Caki2 (cell line): Measurements from ENCODE around the gene COL28A1. TPM values are rescaled to one million over a fixed set of nuclear protein-coding genes. Genes with fewer than 3 reads are reported as not detected.
A peak's percentile ranks its signal among the peaks of the same experiment; 100 is the strongest.
"Not testable (repeated sequence)": the region's sequence is repeated elsewhere in the genome, so short reads cannot be mapped to it uniquely, and the experiment has no call there.

Experiments used
- DNase-seq: peaks from one replicate; pipeline ENCODE4 v3.0.0-alpha.2; 2015; ENCODE audit warnings: low read depth
- in situ Hi-C: cut with HindIII; loops from 2 replicates; pipeline ENCODE4 v1.10.0; 2016; ENCODE audit warnings: low sequenced_read_pairs, low pct_unique_long_range_greater_than_20kb, mixed read lengths
- total RNA-seq: library from RNA; depleted of rRNA; stranded (reverse); fragments of >200 nt; shearing (Covaris generic); gene quantifications from 2 replicates; pipeline ENCODE4 v1.2.3, GENCODE V29; 2014; ENCODE audit warnings: low replicate concordance

COL28A1 gene
- total RNA-seq, 1 experiment from 2014 or later, result 0.17 TPM

DNA sequence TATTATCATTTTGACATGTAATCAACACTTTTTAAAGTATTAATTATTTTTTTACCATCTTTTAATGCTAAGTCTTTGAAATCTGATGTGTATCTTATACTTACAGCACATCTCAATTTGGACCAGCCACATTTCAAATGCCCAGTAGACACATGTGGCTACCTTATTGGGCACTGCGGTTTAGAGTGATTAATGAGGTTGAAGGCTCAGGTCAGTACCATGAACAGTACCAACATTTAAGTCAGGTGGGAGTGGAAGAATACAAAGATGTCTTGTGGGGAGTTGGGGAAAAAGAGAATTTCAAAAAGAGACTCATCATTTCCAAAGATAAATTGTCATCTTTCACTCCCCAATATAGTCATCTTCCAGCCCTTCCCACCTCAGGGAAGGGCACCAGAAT, 40.5 kb downstream of the COL28A1 start:
- DNase-seq, result no peak
- in situ Hi-C loops, result no loop called here

DNA sequence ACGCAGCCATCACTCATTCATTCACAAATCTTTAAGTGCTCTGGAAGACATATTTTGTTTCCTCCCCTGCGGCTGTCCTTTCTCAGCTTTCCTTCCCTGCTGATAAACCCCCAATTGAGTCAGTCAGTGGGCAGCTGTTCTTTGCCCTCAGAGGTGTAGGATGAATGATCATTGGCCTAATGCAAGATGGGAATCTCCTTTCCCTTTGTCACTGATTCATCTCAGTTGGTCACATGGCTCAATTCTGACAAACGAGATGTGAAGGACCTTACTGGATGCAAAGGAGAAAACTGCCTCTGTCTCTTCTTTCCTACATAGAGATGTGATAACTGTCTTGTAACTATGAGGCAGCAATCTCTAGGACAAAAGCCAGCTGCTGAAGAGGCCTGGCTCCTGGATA, 44.6 kb downstream of the COL28A1 start:
- DNase-seq, result peak; percentile 10
- in situ Hi-C loops, result no loop called here

DNA sequence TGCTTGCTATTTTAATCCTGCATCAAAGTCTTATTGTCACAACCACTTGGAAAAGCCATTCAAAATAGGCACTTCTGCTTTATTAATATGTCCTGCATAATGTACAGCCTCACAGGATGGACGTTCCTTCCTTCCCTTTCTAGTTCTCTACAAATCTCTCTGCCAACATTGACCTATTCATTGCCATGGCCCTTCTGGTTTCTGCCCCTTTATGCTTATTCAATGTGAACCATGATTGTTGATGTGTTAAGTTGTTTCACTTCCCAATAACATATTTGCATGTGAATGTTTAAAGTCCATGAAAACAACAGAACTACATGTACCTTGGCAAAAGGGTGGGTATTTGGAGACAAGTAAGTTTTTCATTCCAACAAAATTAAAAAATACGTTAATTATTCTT, 45.7 kb downstream of the COL28A1 start:
- in situ Hi-C loops, result no loop called here
- DNase-seq, result no peak

DNA sequence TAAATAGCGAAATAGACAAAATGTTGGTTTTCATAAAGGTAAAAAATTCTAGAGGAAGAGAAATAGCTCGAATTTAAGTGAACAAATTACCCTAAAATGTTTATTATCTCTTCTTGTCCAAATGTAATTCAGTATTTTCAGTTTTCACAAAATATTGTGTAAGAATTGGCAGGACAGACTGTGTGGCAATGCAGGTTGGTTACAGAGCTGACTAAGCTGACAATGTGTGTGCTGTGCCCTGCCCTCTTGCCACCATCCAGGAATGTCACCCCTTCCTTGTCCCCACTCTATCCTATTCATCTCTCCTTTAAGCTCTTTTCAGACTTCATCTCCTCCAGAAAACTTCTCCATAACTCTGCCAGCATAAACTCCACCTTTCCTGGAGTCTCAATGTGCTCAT, 46.1 kb downstream of the COL28A1 start:
- no peak for DNase-seq
- in situ Hi-C loops, result no loop called here

DNA sequence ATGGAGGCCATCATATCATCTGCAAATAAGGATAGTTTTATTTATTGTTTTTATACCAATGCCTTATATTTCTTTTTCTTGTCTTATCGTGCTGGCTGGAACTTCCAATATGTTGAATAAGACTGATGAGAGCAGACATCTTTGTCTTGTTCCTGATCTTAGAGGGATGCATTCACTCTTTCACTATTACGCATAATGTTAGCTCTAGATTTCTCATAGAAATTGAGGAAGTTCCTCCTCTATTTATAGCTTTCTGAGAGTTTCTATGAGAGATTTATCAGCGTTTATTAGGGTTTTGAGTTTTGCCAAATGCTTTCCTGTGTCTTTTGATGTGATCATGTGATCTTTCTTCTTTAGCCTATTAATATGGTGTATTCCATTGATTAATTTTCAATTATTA, 49.3 kb downstream of the COL28A1 start:
- in situ Hi-C loops, result no loop called here
- DNase-seq, result no peak

DNA sequence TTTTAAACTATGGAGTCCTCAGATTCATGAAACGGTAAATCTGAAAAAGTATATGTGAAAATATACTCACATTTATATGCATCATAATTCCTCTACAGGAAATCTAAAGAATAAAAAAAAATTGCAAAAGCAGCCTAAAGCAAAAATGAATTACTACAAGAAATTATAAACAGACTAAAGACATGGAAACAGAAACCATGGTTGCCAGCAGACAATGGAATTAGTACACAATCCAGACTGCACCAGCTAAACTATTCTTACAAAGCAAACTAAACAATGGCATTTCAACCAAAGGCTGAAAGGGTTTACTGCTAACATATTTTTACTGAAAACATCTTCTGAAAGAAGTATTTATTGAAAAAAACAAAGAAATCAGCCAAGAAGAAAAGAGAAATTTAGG, 51.6 kb downstream of the COL28A1 start:
- in situ Hi-C loops, result no loop called here
- DNase-seq, result no peak

DNA sequence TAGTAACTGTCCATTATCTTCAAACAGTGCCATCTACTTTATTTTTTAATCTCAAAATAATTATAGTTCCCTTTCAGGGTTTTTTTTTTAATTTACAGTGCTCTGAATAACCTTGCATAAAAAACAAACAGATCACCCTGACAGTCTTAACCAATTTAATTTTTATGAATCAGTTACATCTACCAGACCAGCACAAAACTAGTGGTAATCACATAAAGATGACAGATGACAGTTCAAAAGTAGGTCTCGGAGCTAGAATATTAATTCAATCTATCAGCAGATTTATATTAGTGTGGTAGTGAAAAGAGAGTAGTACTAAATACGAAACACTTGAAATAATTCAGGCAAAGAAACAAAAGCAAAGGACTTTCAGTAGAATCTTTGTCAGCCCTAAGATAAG, 53.9 kb downstream of the COL28A1 start:
- DNase-seq, result no peak
- in situ Hi-C loops, result no loop called here

DNA sequence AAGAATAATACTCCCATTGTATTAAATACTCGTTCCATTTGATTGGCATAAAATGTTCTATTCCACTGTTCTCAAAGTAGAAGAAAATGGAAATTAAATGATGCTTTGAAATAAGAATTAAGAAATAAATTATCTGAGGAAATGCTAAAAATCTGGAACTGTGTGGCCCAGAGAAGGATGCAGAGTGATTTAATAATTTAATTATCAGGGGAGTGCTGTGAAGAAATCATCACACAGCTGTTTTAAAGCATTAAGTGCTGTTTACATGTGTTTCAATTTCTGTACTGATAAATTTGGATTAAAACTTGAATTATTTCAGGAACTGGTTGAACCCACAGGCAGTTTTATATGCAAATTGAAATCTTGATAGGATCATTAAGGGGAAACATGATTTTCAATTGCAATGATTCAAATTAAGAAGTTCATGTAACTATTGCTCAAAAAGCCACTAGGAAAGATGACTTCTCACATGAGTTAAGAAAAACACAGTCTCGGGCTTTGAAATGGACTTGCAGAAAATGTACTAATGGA, 56.3 kb downstream of the COL28A1 start:
- in situ Hi-C loops, result no loop called here
- DNase-seq, result no peak

DNA sequence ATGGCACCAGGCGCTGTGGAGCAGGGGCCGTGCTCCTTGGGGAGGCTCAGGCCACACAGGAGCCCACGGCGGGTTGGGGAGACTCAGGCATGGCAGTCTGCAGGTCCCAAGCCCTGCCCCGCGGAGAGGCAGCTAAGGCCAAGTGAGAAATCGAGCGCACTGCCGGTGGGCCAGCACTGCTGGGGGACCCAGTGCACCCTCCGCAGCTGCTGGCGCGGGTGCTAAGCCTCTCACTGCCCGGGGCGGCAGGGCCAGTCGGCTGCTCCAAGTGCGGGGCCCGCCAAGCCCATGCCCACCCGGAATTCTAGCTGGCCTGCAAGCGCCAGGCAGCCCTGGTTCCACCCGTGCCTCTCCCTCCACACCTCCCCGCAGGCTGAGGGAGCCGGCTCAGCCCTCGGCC, 57.1 kb downstream of the COL28A1 start:
- no peak for DNase-seq
- in situ Hi-C loops, result no loop called here

DNA sequence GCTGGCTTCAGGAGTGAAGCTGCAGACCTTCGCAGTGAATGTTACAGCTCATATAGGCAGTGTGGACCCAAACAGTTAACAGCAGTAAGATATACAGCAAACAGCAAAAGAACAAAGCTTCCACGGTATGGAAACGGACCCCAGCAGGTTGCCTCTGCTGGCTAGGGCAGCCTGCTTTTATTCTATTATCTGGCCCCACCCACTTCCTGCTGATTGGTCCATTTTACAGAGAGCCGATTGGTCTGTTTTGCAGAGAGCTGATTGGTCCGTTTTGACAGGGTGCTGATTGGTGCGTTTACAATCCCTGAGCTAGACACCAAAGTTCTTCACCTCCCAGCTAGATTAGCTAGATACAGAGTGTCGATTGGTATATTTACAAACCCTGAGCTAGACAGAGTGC, 58.0 kb downstream of the COL28A1 start:
- DNase-seq, in situ Hi-C loops: not testable (repeated sequence)

DNA sequence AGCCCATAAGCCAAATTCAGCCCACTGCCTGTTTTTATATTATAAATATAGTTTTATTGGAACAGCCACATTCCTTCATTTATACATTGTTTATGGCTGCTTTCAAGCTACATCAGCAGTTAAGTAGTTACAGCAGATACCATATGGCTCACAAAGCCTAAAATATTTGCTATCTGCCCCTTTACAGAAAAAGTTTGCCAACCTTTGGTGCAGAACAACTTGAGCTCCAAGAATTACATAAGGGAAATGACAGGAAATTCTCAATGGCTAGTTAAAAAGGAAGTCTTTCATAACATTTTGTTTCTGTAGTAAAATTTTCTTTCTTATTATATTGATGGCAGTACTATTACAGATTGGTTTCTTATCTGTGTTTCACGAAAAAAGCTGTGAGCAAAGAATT, 59.3 kb downstream of the COL28A1 start:
- in situ Hi-C loops, result no loop called here

DNA sequence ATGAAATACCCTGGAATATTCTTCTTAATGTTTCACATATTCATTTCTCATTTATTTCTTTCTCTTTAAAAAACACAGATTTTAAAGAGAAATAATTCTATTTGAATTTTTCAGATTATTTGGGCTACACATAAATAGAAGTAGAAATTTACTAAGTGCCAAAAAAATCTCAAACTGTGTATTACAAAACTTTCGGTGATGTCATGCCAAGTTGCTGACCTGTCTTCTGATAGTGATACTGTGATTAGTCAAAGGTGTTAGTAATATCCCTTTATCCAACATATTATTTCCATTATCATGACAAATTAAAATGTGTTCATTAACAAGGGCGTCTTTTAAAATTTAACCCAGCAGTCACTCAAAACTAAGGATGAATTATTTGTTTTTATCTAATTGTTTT, 60.1 kb downstream of the COL28A1 start:
- in situ Hi-C loops, result no loop called here

More for the DNA sequence above, 59.3 kb downstream of the COL28A1 start:
- DNase-seq, result no peak

DNA sequence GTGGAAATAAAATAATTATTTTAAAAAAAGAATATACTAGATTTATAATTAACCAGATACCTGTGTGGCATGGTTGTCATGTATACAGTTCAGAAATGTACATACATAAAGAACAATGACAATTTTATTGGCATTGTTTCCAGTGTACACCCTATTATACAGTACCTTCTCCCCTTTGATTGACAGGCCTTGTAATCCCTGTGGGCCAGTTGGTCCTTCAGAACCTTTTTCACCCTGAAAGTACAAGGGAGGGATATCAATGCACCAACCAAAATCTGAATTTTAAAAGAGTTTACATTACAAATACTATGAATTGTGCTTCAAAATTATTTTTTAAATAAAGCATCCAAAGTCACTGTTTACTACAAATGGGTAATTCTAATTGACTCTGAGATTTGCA, 61.2 kb downstream of the COL28A1 start:
- in situ Hi-C loops, result no loop called here
- no peak for DNase-seq

More for the DNA sequence above, 60.1 kb downstream of the COL28A1 start:
- no peak for DNase-seq

DNA sequence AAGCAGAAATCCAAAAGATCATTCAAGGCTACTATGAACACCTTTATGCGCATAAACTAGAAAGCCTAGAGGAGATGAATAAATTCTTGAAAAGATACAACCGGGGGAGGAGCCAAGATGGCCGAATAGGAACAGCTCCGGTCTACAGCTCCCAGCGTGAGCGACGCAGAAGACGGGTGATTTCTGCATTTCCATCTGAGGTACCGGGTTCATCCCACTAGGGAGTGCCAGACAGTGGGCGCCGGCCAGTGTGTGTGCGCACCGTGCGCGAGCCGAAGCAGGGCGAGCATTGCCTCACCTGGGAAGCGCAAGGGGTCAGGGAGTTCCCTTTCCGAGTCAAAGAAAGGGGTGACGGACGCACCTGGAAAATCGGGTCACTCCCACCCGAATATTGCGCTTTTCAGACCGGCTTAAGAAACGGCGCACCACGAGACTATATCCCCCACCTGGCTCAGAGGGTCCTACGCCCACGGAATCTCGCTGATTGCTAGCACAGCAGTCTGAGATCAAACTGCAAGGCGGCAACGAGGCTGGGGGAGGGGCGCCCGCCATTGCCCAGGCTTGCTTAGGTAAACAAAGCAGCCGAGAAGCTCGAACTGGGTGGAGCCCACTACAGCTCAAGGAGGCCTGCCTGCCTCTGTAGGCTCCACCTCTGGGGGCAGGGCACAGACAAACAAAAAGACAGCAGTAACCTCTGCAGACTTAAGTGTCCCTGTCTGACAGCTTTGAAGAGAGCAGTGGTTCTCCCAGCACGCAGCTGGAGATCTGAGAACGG, 70.5 kb downstream of the COL28A1 start:
- in situ Hi-C loops, DNase-seq: not testable (repeated sequence)

DNA sequence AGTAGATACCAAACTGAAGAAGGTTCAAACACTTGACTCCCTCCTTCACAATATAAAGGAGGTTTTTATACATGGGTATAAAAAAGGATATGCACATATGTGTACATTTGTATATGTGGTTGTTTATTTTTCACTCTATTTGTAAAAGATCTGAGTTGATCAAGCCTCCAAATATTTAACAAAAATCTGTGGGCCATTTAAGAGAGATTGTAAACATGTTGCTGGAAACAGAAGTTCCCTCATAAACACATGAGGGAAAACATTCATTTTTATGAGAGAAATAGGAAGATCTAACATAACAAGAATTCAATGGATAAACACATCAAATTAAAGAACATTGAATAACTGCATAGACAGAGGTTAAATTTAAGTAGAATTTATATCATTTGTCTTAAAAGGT, 81.7 kb downstream of the COL28A1 start:
- in situ Hi-C loops, result no loop called here
- no peak for DNase-seq

DNA sequence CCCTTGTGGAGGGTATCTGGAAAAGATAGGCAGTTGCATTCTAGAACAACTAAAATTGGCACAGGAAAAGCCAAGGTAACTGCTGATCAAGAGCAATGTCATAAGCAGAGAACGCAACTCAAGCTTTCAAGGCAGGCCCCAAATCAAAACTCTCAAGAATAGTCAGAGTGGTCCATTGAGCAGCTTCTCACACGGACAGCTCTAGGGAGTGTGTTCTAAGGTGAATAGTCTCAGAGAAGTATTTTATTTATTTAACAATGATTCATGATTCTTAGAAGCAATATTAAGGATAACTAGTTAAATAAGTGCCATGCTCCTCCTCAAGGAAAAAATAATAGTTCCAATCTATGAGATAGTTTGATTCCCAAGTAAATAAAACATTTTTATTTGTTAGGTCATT, 83.0 kb downstream of the COL28A1 start:
- in situ Hi-C loops, result no loop called here
- DNase-seq, result no peak

DNA sequence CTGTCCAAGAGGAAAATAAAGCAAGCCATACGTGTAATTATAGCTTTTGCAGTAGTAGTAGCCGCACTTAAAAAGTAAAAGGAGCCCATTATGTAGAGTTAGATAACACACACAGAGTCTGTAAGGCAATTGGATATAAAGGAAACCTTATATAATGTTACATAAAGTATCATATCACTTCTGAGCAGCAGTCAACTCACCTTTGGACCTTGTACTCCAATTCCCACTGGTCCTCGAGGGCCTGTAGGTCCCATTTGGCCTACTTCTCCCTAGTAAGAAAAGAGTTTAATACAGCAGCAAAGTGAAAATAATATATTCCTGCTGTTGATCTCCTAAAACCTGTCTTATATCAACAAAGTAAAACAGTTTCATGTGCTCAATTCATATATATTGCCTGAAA, 83.6 kb downstream of the COL28A1 start:
- in situ Hi-C loops, result no loop called here
- DNase-seq, result no peak

DNA sequence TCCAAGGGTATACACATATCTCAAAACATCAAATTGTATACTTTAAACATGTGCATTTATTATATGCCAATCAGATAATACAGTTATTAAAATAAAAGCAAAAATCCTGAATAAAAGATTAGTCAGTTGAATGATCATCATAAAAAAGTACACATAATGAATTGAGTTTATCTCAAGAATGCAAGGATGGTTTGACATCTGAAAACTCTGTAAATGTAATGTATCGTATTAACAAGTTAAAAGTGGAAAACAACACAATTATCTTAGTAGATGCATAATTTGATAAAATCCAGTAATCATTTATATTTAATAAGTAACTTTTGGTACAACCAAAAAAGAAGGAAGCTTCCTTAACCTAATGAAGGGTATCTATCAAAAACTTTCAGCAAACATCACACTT, 86.6 kb downstream of the COL28A1 start:
- in situ Hi-C loops, result no loop called here
- peak; percentile 2 for DNase-seq

DNA sequence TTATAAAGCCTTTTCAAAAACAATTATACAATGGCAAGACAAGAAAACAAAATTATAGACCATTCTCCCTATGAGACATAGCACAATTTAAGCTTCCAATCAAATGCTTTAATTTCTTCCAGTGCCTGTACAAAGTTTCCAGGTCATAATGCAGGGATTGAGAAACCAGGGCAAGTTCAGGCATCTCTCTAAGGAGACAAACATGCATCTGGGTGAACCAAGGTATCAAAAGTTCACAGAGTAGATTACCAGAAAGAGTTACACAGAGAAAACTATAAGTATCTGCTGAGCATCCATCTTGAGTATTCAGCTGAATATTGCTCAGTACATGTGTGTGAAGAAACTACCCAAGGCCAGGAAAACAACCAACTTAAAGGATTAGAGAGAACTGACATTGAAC, 89.1 kb downstream of the COL28A1 start:
- in situ Hi-C loops, result no loop called here
- no peak for DNase-seq

DNA sequence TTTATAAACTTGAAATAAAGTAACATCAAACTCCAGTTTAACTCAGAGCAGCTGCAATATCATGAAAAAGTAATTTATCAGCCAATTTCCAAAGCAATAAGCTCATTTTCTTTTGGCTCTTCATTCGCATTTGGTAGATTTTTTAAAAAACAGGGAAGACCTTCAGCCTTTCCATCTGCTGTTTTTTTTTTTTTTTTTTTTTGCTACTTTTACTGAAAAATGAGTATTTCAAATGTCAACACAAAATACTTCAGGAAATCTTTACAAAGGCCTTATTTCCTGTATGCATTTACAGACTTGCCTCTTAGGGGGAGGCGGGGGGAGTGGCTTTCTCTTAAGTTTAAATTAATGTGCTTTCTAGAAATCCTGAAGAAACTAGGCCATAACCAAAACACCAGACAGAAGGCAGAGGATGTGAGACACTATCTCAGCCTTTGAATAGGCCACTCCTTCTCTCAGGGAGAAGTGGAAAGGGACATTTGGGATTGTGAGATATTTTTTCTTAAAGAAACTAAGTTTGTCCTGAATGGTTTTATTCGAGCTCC, 91.8 kb downstream of the COL28A1 start:
- no peak for DNase-seq
- in situ Hi-C loops, result no loop called here
